OCI-LY3 (cell line): ENCODE measurements around the gene PAK1.

ENCODE experiments used
- CTCF ChIP-seq: fragments of 200-600, 300-600 bp; sonication (generic); IDR thresholded peaks from 2 replicates; pipeline ENCODE4 v1.5.1; 2014; ENCODE audit warnings: antibody characterized with exemption, low read length, low read depth
- EZH2phosphoT487 ChIP-seq: fragments of 200-600 bp; shearing (Covaris generic); IDR thresholded peaks from 2 replicates; pipeline ENCODE4 v1.6.1; 2018; ENCODE audit warnings: antibody characterized with exemption, mixed run types, low read depth

- TF ChIP-seq CTCF (no peak), EZH2phosphoT487 (no peak)
Observed at GRCh38 chr11:77374108-77374507, 99.8 kb downstream of the PAK1 start.
